GM19099 (cell line): ENCODE results near the gene ARMC3.

Source experiments
- POLR2A ChIP-seq: IDR thresholded peaks from 3 replicates; pipeline ENCODE4 v1.6.1; 2011; ENCODE audit warnings: low read depth; ENCODE audit not compliant: insufficient read length; ENCODE audit errors: extremely low read depth

ARMC3 gene

GRCh38 chr10:22912763-22913384 is 15.0 kb upstream of the ARMC3 start:
- no peak for TF ChIP-seq POLR2A

DNA sequence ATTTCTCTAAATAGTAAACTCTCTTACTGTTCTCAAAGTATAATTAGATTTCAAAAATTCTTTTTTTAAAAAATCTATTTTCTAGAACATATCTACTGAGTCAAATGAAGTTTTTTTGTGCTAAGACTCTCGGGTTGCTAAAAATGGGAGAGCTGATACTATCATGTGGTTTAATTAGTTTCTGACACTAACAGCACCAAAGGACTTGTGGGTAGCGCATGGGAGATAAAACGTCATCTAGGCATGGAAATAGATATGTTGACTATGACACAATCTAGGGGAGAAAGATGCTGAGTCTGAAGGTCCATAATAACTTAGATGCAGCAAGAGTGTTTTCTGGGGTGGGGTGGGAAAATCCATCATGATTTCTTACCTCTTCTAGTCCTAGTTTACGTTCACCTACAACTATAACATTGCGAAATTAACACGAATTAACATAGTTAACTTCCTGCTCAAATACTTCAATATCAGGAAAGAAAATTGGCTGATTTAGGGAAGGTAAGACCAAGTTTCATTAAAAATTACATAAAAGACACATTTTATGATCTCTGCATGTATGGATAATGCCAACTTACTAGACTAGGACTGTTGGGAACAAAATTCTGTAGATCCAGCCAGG is 14.3 kb upstream of the ARMC3 start:
- no peak for TF ChIP-seq POLR2A

GRCh38 chr10:22915314-22915713 is 12.5 kb upstream of the ARMC3 start:
- TF ChIP-seq POLR2A = no peak

GRCh38 chr10:22925088-22925487 is 2.8 kb upstream of the ARMC3 start:
- no peak for TF ChIP-seq POLR2A

DNA sequence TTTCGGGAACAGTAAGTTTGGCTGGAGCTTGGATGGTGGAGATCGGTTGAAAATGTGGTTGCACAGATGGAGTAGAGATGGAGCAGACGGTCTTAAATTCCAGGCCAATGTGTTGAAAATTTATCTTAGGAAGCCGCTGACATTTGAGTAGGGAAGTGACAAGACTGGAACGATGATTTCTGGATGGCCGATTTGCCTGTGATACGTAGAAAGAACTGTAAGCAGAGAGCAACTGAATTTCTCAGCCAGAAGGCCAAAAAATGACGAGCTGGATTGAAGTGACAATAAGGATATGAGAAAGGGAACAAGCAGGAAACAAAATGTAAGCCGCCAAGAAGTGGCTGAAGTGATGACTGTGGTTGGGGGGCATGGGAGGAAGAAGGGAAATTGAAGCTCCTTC is 687 bp upstream of the ARMC3 start:
- no peak for TF ChIP-seq POLR2A

GRCh38 chr10:22931948-22932347 is 4.1 kb downstream of the ARMC3 start:
- TF ChIP-seq POLR2A = no peak

DNA sequence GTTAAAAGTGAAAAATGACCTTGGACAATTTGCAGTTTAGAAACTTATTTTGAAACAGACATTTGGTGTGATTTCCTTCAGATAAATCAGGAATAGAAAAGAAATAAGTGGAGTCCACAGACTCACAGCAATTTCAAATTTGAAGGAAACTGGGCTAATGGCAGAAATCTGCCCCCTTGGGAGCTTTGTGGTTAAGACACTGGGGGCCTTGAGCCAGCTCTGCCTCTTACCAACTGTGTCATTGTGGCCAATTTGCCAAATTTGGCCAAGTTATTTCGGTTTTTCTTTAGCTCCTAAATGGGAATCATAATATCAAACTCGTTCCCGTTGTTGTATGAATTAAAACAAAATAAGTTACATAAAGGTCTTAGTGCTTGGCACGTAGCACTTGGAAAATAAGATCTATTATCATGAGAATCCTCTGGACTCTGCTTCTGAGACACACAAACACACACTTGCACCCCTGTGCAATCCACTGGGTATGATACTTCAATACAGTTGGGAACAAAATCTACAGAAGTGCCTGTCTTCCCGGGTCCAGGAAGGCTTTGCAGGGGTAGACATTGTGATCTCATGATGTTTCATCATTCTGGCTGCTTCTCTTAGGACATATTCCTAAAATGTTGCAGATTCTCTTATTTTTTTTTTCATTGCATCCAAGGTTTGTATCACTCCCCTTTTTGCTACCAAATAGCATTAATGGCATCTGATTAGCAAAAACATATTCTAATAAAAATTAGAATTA is 4.9 kb downstream of the ARMC3 start:
- TF ChIP-seq POLR2A = no peak

- TF ChIP-seq POLR2A = no peak
Measured at GRCh38 chr10:22934726-22935125, 6.9 kb downstream of the ARMC3 start.

DNA sequence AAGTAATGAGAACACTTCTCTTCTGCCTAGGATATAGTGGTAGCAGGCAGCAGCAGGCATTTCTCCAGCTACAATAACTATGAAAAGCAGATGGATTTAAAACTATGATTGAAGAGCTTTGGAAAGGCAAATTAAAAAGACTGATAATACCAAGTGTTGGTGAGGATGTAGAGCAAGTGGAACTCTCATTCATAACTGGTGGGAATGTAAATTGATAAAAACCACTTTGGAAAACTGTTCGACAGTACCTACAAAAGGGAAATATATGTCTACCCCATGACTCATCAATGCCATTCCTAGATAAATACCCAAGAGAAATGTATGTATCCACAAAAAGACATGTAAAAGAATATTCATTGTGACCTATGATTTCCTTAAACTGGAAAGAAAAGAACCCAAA is 14.6 kb downstream of the ARMC3 start:
- TF ChIP-seq POLR2A = no peak

DNA sequence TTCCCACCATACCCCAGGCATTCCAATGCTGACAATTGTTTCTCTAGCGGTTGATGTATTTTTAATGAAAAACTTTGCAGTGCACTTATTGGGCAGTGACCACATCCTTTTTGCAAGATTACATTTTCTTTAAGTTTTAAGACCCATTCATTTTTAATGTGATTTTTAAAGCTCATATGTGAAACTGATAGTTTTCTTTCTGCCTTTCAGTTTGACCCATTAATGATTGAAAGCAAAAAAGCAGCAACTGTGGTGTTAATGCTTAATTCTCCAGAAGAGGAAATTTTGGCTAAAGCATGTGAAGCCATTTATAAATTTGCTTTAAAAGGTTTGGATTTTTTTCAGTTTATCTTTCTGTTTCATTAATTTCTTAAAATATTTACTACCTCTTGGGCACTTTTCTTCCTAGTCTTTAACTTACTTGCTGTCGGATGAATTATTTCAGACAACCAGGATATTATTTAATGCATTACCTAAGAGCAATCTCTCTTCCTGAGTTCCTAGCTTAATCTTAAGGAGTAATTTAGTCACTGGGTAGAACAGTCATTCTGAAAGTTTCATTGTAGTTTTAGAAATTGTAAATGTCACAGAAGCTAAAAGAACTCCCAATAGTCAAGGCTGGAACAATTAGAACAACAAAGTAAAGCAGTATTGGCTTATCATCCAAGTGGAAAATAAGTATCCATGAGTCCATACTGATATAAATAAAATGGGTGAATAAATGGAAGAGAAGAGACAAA is 18.3 kb downstream of the ARMC3 start:
- no peak for TF ChIP-seq POLR2A

- no peak for TF ChIP-seq POLR2A
Measured at GRCh38 chr10:22954970-22955369, 27.1 kb downstream of the ARMC3 start.

GRCh38 chr10:22958338-22958737 is 30.5 kb downstream of the ARMC3 start:
- TF ChIP-seq POLR2A = no peak

GRCh38 chr10:22959292-22959691 is 31.4 kb downstream of the ARMC3 start:
- TF ChIP-seq POLR2A = no peak

DNA sequence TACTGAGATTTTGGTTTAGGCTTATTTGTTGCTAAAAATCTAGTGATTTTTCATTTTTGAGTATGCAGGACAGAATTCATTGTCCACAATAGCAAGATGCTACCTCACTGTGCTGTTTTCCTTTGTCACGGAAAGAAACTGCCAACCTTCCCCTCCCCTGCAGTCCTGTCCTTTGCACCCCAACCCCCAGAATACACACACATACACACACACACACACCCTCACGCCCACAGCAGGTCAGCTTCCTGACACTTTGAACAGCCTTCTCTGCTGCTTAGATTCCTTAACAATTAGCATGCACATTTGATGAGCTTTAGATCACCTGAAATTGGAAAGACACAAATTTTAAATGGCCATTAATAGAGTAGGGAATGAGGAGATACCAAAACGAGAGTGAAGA is 32.1 kb downstream of the ARMC3 start:
- no peak for TF ChIP-seq POLR2A

DNA sequence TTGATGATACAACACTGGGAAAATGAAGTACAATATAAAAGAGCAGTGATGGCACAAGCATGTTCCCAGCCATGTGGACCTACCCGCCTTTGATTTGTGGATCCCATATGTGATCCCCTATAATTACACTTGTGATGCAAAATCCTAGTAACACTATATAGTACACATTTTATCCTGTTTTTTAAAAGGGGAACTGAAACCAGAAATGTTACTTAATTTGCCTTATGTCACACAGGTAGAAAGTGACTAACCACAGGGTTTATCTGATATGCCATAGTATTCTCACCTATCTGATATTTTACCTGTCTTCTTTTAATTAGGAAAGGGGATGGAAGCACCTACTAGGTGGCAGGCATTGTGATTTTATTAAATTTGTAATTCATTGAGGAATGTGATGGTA is 35.0 kb downstream of the ARMC3 start:
- TF ChIP-seq POLR2A = no peak
